Lower lobe of right lung (tissue), 2 donors: ENCODE data around the gene GAS2L3. TPM values are rescaled to one million over a fixed set of nuclear protein-coding genes. Genes with fewer than 3 reads are reported as not detected.
"Not testable (repeated sequence)": the region's sequence is repeated elsewhere in the genome, so short reads cannot be mapped to it uniquely, and the experiment has no call there.

ENCODE experiments used
- ATAC-seq, 2 donors: fragments of 200-7000 bp; cut with Tn5 transposase; one replicate each; pipeline ENCODE4 v1.9.1; 2020 to 2022; ENCODE audit warnings: mild to moderate bottlenecking in 2 of 2, moderate library complexity in 2 of 2
- DNase-seq: peaks from one replicate; pipeline ENCODE4 v3.0.0-alpha.2; 2020
- H3K27ac ChIP-seq: fragments of 200-600 bp; one replicate; pipeline ENCODE4 v1.8.0; 2022
- H3K27me3 ChIP-seq: fragments of 200-600 bp; one replicate; pipeline ENCODE4 v1.8.0; 2022; ENCODE audit warnings: low read depth
- H3K36me3 ChIP-seq: fragments of 200-600 bp; one replicate; pipeline ENCODE4 v1.8.0; 2022; ENCODE audit warnings: mild to moderate bottlenecking
- H3K4me1 ChIP-seq: fragments of 200-600 bp; one replicate; pipeline ENCODE4 v1.8.0; 2022
- H3K4me3 ChIP-seq: fragments of 200-600 bp; one replicate; pipeline ENCODE4 v1.8.0; 2022; ENCODE audit warnings: mild to moderate bottlenecking
- H3K9me3 ChIP-seq: fragments of 200-600 bp; one replicate; pipeline ENCODE4 v1.8.0; 2022
- CTCF ChIP-seq: fragments of 200-600 bp; IDR thresholded peaks from one replicate; pipeline ENCODE4 v1.8.0; 2022; ENCODE audit warnings: antibody characterized with exemption, mild to moderate bottlenecking
- intact Hi-C: fragments of 100-400 bp; cut with DNase I; formaldehyde crosslinking; loops from one replicate; pipeline ENCODE4 v1.11.0; 2022
- total RNA-seq: library from RNA; stranded (reverse); fragmentation: NEBNext Ultra II Directional; extraction: Animal tissue kit (Norgen Biotek cat#: 25700); gene quantifications from one replicate; pipeline ENCODE4 v1.2.1, GENCODE V29; 2021
- donor health status: DM: no; HTN: yes; CAD: no; lungs with severe emphysema.

The GAS2L3 gene
- total RNA-seq, 1 donor from 2014 or later: 19.4 TPM

DNA sequence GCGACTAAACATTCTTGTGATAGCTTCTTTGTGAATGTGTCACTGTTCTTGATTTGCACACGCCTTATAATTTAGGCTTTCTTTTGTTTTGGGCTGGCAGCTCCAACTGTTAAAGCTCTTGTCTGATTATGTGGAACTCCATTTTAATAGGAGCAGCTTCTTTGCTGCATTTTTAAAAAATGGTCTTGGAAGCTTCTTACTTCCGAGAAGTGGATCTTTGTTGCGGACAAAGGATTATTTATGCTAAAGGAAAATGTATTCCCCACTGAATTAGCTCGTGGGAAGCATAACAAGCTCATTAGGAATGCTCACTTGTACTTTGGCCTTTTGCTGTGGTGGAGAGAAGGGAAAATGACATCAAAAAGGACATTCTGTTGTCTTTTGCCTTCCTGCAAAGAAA, 20.0 kb downstream of the GAS2L3 start:
- Histone ChIP-seq H3K4me3 (no peak overlapping the region), H3K4me1 (no peaks in the 10 kb centered on the region), H3K27me3 (no peaks in the 10 kb centered on the region), H3K27ac (no peak overlapping the region), H3K9me3 (peaks cover 8% of the 10 kb centered on the region), H3K36me3 (no peaks in the 10 kb centered on the region)
- no peak for DNase-seq
- intact Hi-C loops: no loop called here
- TF ChIP-seq CTCF: no peak
- ATAC-seq: no peak

GRCh38 chr12:100601626-100602025, 28.1 kb downstream of the GAS2L3 start:
- no peak for TF ChIP-seq CTCF
- Histone ChIP-seq H3K36me3 (no peaks in the 10 kb centered on the region), H3K9me3 (no peaks in the 10 kb centered on the region), H3K27me3 (no peaks in the 10 kb centered on the region), H3K4me3 (no peak overlapping the region), H3K27ac (no peak overlapping the region), H3K4me1 (no peaks in the 10 kb centered on the region)
- intact Hi-C loops: no loop called here
- DNase-seq (no peak), ATAC-seq (no peak)

DNA sequence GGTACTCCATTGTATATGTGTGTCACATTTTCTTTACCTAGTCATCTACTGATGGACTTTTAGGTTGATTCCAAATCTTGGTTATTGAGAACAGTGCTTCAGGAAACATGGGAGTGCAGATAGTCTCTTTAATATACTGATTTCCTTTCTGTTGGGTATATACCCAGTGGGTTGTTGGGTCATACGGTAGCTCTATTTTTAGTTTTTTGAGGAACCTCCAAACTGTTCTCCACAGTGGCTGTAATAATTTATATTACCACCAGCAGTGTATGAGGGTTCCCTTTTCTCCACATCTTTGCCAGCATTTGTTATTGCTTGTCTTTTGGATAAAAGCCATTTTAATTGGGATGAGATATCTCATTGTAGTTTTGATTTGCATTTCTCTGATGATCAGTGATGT, 29.5 kb downstream of the GAS2L3 start:
- H3K27me3 ChIP-seq, H3K9me3 ChIP-seq, H3K4me3 ChIP-seq, H3K4me1 ChIP-seq, DNase-seq, ATAC-seq, H3K36me3 ChIP-seq, intact Hi-C loops, H3K27ac ChIP-seq: not testable (repeated sequence)

GRCh38 chr12:100608776-100609175, 35.3 kb downstream of the GAS2L3 start:
- DNase-seq: peak; percentile 53
- H3K36me3 ChIP-seq: no peaks in the 10 kb centered on the region
- intact Hi-C loops: no loop called here

DNA sequence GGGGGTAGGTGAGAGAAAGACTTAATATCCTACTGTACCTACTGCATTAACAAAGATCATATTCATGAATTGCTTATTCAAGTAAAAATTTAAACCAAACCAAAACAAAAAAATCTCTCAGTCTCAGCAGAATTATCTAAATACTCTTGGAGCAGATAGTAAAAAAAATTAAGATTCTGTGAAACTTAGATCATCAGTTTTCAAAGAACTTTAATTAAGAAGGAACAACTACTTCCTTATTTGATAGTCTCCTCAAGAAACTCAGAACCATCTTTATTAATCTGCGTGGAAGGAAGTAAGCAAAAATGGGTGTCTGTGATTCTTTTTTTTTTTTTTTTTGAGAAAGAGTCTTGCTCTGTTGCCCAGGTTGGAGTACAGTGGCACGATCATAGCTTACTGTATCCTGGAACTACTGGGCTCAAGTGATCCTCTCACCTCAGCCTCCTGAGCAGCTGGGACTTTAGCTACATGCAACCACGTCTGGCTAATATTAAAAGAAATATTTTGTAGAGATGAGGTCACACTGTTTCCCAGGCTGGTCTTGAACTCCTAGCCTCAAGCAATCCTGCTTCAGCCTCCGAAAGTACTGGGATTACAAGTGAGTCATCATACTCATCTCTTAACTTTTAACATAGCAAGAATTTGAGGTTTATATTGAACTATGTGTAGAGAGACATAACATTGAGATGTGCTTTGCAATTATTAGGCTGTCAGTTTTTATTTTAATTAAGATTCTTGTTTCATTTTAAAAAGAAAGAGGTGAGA, 37.4 kb downstream of the GAS2L3 start:
- Histone ChIP-seq H3K4me3 (no peak overlapping the region), H3K27ac (no peak overlapping the region), H3K9me3 (no peaks in the 10 kb centered on the region), H3K4me1 (no peaks in the 10 kb centered on the region), H3K27me3 (no peaks in the 10 kb centered on the region), H3K36me3 (no peaks in the 10 kb centered on the region)
- DNase-seq (no peak), ATAC-seq (no peak)
- TF ChIP-seq CTCF: no peak
- intact Hi-C loops: no loop called here

More at GRCh38 chr12:100608776-100609175, 35.3 kb downstream of the GAS2L3 start:
- TF ChIP-seq CTCF: no peak
- Histone ChIP-seq H3K27ac (no peak overlapping the region), H3K4me1 (no peaks in the 10 kb centered on the region), H3K9me3 (no peaks in the 10 kb centered on the region), H3K27me3 (no peaks in the 10 kb centered on the region), H3K4me3 (no peak overlapping the region)
- peak; percentile 51 to 70 for ATAC-seq

DNA sequence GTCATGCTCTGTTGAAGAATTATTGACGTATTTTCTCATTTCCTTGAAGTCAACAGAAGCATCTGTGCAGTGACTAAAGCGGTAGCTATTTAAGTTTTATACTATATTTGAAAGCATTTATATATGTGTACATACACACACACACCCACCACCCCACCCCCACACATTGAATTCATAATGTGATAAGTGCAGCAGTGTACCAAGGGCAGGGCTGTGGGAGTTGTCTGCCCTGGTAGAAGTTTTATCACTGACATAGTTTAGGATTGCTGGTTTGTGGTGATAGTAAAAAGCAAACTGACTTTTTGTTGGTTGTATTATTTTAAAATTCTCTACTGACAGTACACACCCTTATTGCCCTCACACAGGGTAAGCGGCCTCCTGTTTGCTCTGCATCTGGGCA, 39.1 kb downstream of the GAS2L3 start:
- TF ChIP-seq CTCF: no peak
- Histone ChIP-seq H3K4me1 (no peaks in the 10 kb centered on the region), H3K27ac (no peak overlapping the region), H3K27me3 (no peaks in the 10 kb centered on the region), H3K36me3 (no peaks in the 10 kb centered on the region), H3K9me3 (no peaks in the 10 kb centered on the region), H3K4me3 (no peak overlapping the region)
- no peak for ATAC-seq
- no peak for DNase-seq
- intact Hi-C loops: no loop called here
